ENCODE measurements around the gene SORCS2. TPM values are rescaled to one million over a fixed set of nuclear protein-coding genes. Genes with fewer than 3 reads are reported as not detected.

The SORCS2 gene
- total RNA-seq, 1 experiment from 2014 or later = 4.1 TPM

- H3K4me1 ChIP-seq (ENCODE audit: insufficient read depth, low read length) = peaks cover 34% of the 10 kb centered on the region
- H3K9ac ChIP-seq (ENCODE audit: low read length) = no peak overlapping the region
- TF ChIP-seq CTCF (conservative IDR thresholded peaks at IDR 0.05; ENCODE audit: low read depth, low read length) (no peak), EZH2phosphoT487 (IDR thresholded peaks at IDR 0.05; ENCODE audit: borderline replicate concordance, low read length) (no peak), EZH2 (IDR thresholded peaks at IDR 0.05; ENCODE audit: low read length, unreplicated experiment) (no peak)
- intact Hi-C loops (cut with micrococcal nuclease) = no loop called here
- H3K27me3 ChIP-seq (ENCODE audit: low read length) = no peaks in the 10 kb centered on the region
- DNase-seq (no peak), ATAC-seq (no peak)
- H2AFZ ChIP-seq (ENCODE audit: low read length) = no peak overlapping the region
- no peaks in the 10 kb centered on the region for H3F3A ChIP-seq (ENCODE audit: low read length, unreplicated experiment)
- no peaks in the 10 kb centered on the region for H3K9me3 ChIP-seq (ENCODE audit: low read length)
- no peak overlapping the region for H3K4me2 ChIP-seq (ENCODE audit: low read length)
- no peak overlapping the region for H3K27ac ChIP-seq (ENCODE audit: low read length)
- CTCF ChIA-PET = no interaction called here
- no peaks in the 10 kb centered on the region for H3K36me3 ChIP-seq (ENCODE audit: low read depth, low read length)
- no TSS peak for BruUV-seq (replicated peaks)
- POLR2A ChIA-PET (ENCODE audit: unreplicated experiment) = no interaction called here
- H3K79me2 ChIP-seq (ENCODE audit: low read length) = 0 out of 2 replicates have a peak, but pooled peaks cover 8% of the 10 kb centered on the region
- no peaks in the 10 kb centered on the region for H4K20me1 ChIP-seq (ENCODE audit: low read length)
- no peak overlapping the region for H3K4me3 ChIP-seq (ENCODE audit: low read length)
- no peaks in the 10 kb centered on the region for H3K9me2 ChIP-seq (replicated peaks; ENCODE audit: low read length)
Measured at GRCh38 chr4:7278071-7278765, 85.9 kb downstream of the SORCS2 start.

DNA sequence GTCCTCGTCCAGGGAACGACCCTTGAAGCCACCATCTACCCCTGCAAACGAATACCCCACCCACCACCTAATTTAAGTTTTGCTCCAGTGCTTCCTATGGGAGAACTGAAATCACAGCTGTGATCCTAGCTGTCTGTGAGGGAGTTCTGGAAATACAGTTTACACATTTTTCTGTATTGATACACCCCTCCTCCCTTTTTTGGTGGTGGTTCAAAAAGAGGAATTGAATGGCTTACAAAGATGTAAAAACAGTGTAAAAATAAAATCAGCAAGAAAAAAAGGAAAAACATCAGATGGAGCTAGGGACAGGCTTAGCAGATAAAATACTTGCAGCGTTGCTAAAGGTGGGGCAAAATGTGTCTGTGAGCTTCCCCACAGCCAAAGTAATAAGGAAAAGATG lies 86.6 kb downstream of the SORCS2 start:
- no TSS peak for BruUV-seq (replicated peaks)
- Histone ChIP-seq H3F3A (ENCODE audit: low read length, unreplicated experiment) (no peaks in the 10 kb centered on the region), H2AFZ (ENCODE audit: low read length) (no peak overlapping the region), H4K20me1 (ENCODE audit: low read length) (no peaks in the 10 kb centered on the region), H3K4me3 (ENCODE audit: low read length) (no peak overlapping the region), H3K9ac (ENCODE audit: low read length) (no peak overlapping the region), H3K79me2 (ENCODE audit: low read length) (0 out of 2 replicates have a peak, but pooled peaks cover 8% of the 10 kb centered on the region), H3K27me3 (ENCODE audit: low read length) (no peaks in the 10 kb centered on the region), H3K4me2 (ENCODE audit: low read length) (no peak overlapping the region), H3K27ac (ENCODE audit: low read length) (no peak overlapping the region), H3K9me3 (ENCODE audit: low read length) (no peaks in the 10 kb centered on the region), H3K36me3 (ENCODE audit: low read depth, low read length) (no peaks in the 10 kb centered on the region), H3K9me2 (replicated peaks; ENCODE audit: low read length) (no peaks in the 10 kb centered on the region), H3K4me1 (ENCODE audit: insufficient read depth, low read length) (peaks cover 33% of the 10 kb centered on the region)
- intact Hi-C loops (cut with micrococcal nuclease) = no loop called here
- DNase-seq (no peak), ATAC-seq (no peak)
- TF ChIP-seq EZH2phosphoT487 (IDR thresholded peaks at IDR 0.05; ENCODE audit: borderline replicate concordance, low read length) (no peak), EZH2 (IDR thresholded peaks at IDR 0.05; ENCODE audit: low read length, unreplicated experiment) (no peak), CTCF (conservative IDR thresholded peaks at IDR 0.05; ENCODE audit: low read depth, low read length) (no peak)
- CTCF ChIA-PET = no interaction called here
- POLR2A ChIA-PET (ENCODE audit: unreplicated experiment) = no interaction called here

- Histone ChIP-seq H3K9me2 (replicated peaks; ENCODE audit: low read length) (no peaks in the 10 kb centered on the region), H3K4me1 (ENCODE audit: insufficient read depth, low read length) (peaks cover 28% of the 10 kb centered on the region), H3F3A (ENCODE audit: low read length, unreplicated experiment) (no peaks in the 10 kb centered on the region), H3K4me2 (ENCODE audit: low read length) (peak overlapping the region; percentile 34), H3K27ac (ENCODE audit: low read length) (no peak overlapping the region), H3K9me3 (ENCODE audit: low read length) (no peaks in the 10 kb centered on the region), H3K4me3 (ENCODE audit: low read length) (no peak overlapping the region), H3K27me3 (ENCODE audit: low read length) (no peaks in the 10 kb centered on the region), H3K36me3 (ENCODE audit: low read depth, low read length) (no peaks in the 10 kb centered on the region), H2AFZ (ENCODE audit: low read length) (no peak overlapping the region), H4K20me1 (ENCODE audit: low read length) (no peaks in the 10 kb centered on the region), H3K9ac (ENCODE audit: low read length) (no peak overlapping the region), H3K79me2 (ENCODE audit: low read length) (0 out of 2 replicates have a peak, but pooled peaks cover 8% of the 10 kb centered on the region)
- CTCF ChIA-PET = no interaction called here
- no peak for TF ChIP-seq EZH2phosphoT487 (IDR thresholded peaks at IDR 0.05; ENCODE audit: borderline replicate concordance, low read length)
- no peak for TF ChIP-seq EZH2 (IDR thresholded peaks at IDR 0.05; ENCODE audit: low read length, unreplicated experiment)
- no peak for TF ChIP-seq CTCF (conservative IDR thresholded peaks at IDR 0.05; ENCODE audit: low read depth, low read length)
- intact Hi-C loops (cut with micrococcal nuclease) = no loop called here
- POLR2A ChIA-PET (ENCODE audit: unreplicated experiment) = no interaction called here
- DNase-seq (peak; percentile 61), ATAC-seq (no peak)
- no TSS peak for BruUV-seq (replicated peaks)
Measured at GRCh38 chr4:7279902-7280301, 87.6 kb downstream of the SORCS2 start.

Measured in PC-3 (cell line).